A673 (cell line): ENCODE results near the gene GRAMD1B.

ENCODE experiments used
- EZH2 ChIP-seq: fragments of 200-600 bp; sonication (generic); IDR thresholded peaks from 2 replicates; pipeline ENCODE4 v1.6.1; 2017; ENCODE audit warnings: borderline replicate concordance, low read depth, mild to moderate bottlenecking, mixed read lengths, antibody characterized with exemption, low read length; ENCODE audit not compliant: poor library complexity, severe bottlenecking
- TF ChIP-seq, protein P1 (sequence below): fragments of 300-800, 200-600 bp; sonication (generic); conservative IDR thresholded peaks from 2 replicates; pipeline ENCODE4 v1.5.1; 2017; ENCODE audit warnings: low read depth, mild to moderate bottlenecking, antibody characterized with exemption, low read length, moderate library complexity, mixed read lengths

DNA sequence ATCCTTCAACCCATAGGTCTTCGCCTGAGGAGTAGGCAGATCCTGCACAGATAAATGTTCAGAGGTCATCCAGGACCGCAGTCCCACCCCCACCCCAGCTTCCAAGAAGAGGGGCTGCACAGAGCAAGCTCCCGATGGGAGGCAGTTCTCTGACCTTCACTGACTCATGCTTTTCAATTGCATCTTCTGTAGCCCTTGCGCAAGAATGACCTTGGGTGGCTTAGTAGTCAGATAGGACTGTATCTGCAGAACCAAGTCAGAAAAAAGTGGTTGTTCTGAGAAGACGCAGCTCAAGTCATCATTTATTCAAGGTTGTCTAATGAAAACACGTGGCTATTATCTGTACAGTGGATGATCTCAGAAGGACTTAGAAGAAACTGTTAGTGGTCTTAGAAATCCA is 16.4 kb upstream of the GRAMD1B start:
- TF ChIP-seq, protein P1, sequence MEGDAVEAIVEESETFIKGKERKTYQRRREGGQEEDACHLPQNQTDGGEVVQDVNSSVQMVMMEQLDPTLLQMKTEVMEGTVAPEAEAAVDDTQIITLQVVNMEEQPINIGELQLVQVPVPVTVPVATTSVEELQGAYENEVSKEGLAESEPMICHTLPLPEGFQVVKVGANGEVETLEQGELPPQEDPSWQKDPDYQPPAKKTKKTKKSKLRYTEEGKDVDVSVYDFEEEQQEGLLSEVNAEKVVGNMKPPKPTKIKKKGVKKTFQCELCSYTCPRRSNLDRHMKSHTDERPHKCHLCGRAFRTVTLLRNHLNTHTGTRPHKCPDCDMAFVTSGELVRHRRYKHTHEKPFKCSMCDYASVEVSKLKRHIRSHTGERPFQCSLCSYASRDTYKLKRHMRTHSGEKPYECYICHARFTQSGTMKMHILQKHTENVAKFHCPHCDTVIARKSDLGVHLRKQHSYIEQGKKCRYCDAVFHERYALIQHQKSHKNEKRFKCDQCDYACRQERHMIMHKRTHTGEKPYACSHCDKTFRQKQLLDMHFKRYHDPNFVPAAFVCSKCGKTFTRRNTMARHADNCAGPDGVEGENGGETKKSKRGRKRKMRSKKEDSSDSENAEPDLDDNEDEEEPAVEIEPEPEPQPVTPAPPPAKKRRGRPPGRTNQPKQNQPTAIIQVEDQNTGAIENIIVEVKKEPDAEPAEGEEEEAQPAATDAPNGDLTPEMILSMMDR, result no peak
- TF ChIP-seq EZH2, result no peak
